Activated CD4-positive, alpha-beta T cell treated with anti-CD3 and anti-CD28 coated beads for 48 hours (primary cell): ENCODE results near the gene LRRC10.

Source experiments
- DNase-seq: peaks from one replicate; pipeline ENCODE4 v3.0.0-alpha.2; 2020

The LRRC10 gene, protein sequence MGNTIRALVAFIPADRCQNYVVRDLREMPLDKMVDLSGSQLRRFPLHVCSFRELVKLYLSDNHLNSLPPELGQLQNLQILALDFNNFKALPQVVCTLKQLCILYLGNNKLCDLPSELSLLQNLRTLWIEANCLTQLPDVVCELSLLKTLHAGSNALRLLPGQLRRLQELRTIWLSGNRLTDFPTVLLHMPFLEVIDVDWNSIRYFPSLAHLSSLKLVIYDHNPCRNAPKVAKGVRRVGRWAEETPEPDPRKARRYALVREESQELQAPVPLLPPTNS

DNA sequence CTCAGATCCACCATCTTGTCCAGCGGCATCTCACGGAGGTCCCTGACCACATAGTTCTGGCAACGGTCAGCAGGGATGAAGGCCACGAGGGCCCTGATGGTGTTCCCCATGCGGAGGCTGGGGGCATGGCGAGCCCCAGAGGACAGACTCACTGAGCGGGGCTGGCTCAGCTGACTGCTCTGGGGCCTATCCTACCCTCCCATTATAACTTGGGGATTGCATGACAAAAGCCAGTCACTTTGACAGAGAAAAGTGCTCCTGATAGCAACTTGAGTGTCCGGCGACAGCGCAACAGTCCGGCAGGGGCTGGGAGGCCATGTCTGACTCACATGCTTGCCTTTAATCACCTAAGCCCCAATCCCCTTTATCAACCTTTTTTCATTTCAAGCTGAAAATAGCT is at the start of gene LRRC10:
LRRC10 (minus strand) TSS at position 179 of the 400 bp plus-strand sequence; CDS start at position 110, 69 bp downstream.
- no peak for DNase-seq

DNA sequence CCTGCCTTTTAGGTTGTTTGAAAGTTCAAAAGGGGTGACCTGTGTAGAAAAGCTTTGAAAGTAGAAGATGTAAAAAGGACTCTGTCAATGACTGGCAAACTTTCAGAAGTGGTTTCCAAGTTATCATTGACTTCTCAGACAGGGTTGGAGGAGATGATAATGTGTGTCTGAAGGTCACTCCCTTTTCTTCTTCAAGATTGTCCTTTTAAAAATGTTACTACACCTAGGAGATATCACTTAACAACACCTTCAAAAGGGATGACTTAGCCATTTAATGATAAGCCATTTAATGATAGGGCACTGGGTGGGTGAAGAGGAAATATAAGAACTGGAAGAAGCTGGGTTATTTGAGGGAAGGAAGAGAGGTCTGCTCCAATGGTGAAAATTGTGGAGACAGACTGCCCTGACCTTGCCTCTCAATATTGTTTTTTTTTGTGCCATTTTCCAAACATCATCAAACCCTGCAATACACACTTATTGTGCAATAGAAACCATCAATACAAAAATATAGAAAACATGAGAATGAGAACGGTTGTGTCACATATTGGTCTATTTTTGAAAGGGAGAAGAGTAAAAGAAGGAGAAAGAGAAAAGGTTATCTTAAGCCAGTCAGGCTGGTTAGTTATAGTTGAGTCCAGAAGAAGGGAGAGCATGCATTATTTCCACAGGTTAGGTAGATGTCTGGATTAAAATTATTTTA is 49.6 kb upstream of the LRRC10 start:
- DNase-seq = no peak

DNA sequence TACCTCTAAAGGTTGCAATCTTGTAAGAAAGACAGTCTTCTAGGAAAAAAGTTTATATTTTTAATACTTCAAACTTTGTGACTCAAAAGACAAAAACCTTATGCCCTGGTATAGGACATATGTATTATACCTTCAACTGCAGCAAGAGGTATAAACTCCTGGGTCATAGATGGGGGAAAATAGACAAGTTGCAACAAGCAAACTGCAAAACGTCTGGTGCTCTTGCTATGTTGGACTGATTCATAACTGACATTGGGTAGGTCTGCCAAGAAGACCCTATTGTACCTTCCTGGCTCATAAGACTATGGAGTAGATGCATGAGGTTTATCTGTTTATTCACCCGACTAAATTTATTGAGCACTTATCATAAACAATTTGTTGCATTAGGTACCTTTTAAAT is 47.5 kb upstream of the LRRC10 start:
- no peak for DNase-seq

DNA sequence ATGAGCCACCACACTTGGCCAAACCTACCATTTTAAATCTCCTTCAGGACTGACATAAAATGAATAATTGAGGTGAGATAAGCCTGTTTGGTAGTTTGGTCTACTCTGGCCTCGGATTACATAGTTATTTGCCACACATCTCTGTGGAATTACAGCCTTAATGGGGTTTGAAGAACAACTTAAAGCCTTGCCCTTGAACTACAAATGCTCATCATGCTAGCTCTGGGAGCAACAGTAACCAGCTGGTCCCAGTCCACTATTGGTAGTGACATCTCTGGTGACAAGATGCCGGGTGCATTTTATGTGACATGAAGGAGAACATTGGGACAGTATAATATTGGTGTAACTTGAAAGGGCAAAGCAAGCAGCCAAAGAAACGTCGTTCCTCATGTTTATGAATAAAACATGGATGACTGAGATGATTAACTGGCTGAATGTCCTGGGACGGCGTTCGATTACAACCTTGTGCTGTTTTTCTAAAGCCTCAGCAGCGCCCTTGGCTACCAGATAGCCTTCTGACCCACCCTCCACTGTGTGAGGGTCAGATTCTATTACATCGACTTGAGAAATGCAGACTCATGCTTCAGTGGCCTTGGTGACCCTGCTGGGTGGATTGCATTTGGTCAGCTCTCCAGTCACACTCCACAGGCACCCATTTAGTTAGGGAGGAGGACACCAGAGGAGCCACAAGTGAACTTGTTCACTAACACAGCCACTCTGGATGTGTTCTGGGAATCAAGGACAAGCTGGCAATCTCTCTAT is 46.9 kb upstream of the LRRC10 start:
- DNase-seq = no peak

DNA sequence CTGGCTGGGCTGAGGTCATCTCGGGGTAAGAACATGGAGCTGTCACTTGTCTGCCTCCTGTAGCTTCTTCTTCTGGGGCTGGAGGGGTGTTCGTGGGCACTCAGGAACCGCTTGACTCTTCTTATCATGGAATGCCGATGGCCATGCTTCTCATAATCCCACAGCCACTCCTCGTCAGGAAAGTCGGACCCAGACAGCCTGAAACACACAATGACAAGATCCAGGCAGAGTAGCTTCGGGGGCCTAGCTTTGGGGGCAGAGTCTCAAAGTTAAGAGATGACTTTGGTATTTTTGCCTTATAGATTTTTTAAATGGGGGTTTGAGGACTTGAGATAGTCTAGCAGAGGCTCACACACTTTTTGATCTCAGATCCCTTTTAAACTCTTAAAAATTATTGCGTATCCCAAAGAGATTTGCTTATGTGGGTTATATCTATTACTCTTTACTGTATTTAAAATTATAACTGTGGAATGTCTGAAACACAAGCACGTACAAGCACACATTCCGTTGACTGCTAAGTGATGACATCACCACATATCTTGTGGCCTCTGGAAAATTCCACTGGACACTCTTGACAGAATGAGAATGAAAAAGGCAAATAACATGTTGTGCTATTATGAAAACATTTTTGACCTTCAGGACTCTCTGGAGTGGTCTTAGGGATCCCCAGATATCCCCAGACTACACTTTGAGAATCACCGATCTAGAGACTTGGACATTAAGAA is 45.1 kb upstream of the LRRC10 start:
- DNase-seq = no peak

DNA sequence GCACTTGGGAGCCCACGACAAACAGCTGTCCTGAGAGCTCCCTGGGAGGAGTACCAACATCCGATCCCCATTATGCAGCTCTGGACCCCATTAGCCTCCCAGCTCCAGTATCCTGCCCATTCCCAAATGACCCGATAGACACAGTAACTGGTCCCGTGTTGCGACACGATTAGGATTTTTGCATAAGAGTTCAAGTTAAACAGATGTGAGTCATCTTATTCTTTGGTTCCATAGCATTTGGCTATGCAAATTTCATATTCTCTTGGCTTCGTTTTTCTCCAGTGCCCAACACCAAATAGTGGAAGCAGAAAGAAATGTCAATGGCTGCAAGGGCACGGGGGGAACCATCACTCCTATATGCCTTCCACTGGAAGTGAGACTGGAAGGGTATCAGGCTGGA is 43.0 kb upstream of the LRRC10 start:
- no peak for DNase-seq

DNA sequence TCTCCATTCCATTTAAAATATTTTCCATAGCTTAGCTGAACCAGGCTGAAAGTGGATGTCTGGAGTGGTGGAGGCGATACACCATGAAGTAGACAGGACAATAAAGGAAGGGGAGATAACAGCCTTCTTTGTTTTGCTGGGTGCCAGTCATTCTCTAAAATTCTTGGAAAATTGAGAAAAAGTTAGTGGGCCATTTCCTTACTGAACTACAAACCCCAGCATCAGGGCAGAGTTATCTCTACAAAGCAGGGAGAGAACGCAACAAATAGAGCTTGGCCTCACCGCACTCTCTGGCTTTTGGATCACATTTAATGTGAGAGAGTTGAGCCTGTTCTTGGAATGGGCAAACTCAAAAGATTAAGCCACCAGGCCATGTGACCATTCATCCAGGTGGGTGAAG is 41.2 kb upstream of the LRRC10 start:
- DNase-seq = no peak

DNA sequence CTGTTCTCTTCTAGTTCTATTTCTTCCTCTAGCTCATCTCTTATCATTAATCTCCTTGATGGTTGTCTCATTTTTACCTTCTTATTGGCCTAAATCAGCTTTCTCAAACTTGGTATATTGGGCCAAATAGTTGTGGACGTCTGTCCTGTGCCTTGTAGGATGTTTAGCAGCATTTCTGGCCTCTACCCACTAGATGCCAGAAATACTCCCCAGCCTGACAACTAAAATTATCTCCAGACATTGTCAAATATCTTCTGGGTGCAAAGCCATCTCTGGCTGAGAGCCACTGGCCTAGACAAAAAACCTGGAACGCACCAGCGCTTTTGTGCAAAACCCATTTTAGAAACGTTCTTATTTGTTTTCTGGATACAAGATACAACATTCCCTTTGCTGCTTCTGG is 38.8 kb upstream of the LRRC10 start:
- no peak for DNase-seq

DNA sequence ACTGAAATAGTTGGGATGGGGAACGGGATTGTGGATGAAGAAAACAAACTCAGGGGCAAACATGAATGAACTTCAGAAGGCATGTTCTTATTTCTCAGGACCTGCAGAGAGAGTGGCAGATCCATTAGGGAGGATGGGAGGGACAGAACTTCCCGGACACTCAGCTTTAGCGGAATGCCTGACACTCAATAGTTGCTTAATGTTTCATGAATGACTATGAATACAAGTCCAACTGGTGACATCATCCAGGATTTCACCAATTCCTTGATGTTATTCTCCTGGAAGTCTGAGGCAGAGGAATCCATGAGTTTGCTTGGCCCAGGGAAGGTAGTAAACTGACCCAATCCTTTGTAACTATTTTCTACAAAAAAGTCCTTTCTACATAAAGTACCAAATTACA is 37.8 kb upstream of the LRRC10 start:
- no peak for DNase-seq

DNA sequence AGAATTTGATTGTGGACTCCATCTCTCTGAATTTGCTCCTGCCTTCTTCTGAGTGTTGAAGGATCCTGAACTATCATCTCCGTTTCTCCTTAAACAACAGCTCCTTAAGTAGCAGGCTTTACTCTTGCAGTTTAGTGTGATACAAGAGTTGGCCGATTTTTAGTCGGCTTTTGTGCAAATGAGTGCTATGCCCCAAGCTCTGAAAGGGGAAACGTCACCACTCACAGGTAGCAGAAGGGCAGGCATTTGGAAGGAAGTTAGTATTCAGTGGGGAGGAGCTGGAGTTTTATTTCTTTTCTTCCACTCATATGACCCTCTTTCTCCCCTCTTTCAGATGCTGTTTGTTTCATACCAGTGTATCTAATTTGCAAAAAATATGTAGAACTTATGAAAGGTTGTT is 36.5 kb upstream of the LRRC10 start:
- no peak for DNase-seq

DNA sequence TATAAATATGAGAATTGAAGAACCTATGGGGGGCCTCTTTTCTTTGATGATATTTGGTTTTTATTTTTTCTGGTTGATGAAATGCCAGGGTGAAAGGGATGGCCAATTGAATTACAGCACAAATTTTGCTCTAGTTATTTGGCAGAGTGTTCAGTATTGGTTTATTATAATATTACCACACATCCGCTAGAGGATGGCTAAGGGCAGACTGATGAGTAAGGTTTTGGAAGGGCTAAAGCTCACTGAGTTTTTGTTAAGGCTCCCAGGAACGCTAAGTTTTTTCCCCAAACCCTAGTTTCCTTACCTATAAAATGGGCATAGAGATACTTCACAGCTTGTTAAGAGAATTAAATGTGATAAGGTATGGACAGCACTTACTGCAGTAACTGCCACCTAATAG is 34.3 kb upstream of the LRRC10 start:
- DNase-seq = no peak

DNA sequence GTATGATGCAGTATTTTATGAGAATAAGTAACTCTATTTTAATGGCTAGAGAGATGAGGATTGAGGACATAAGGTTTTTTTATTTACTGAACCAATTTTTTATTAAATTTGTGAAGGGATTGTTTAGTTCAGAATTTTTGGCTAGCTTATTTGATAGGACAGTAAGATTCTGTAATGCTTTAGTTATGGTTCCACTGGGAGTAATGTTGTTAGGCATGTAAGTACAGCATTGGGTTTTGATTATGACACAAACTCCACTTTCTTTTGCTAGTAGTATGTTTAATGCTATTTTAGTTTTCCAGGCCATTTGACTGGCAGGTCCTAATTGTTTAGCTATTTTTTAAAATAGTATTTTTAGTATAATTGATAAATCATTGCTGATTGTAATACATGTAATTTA is 33.8 kb upstream of the LRRC10 start:
- DNase-seq = no peak

DNA sequence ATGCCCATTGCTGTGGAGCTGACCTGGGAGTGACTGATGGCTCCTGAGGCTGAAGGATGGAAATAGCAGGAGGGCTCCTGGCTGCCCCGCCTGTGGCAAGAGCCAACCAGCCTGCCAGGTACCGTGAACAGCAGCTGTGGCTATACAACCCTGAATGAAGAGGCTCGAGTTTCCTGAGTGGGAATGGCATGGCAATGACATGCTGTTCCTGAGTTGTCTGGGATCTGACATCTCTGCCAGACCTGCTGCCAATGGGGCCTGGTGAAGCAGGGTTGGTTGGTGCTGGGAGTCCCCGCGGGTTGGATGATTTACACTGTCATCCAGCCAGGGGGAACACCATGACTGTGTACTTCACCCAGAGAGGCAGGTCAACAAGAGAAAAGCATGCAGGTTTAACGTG is 31.8 kb upstream of the LRRC10 start:
- no peak for DNase-seq

DNA sequence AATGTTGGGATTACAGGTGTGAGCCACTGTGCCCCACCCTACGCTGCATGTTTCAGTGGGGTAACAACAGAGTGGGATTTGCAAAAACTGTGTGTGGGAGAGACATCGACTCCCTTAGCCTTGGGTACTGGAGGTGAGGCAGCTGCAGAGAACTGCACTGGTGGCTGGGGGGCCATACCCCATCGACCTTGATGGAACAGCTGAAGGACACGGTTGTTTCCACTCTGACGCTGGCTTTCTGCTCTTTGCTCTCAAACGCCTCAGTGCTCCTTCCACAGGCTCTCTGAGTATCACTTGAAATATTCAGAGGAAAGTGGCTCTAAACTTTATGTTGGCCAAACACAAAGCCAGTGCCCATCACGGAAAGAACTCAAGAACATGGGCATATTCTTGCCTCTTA is 30.8 kb upstream of the LRRC10 start:
- no peak for DNase-seq

DNA sequence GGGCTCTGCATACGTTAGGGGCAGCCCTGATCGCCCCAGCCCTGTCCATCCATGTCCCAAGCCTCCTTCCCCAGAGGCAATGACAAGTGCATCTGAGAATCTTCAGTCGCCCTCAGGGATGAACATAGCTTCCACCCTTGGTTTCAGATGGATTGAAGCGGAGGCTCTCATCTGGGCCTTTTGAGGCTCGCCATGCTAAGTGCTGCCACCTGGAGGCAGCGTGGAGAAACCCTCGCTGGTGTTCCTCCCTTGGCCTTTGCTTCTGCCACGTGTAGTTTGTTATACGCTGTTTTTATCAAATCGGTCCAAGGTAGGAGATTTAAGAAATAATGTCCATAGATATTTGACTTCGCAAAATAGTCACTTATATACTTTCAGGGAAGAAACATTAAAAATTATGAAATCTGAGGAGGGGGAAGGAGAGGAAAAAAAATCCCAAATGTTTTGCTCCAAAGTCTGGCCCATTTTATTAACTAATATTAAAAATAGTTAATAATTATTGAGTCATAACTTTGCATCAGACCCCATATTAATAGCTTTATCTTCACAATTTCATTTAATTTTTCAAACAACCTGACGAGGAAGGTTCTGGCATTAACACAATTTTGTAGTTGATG is 28.8 kb upstream of the LRRC10 start:
- peak; percentile 77 for DNase-seq

DNA sequence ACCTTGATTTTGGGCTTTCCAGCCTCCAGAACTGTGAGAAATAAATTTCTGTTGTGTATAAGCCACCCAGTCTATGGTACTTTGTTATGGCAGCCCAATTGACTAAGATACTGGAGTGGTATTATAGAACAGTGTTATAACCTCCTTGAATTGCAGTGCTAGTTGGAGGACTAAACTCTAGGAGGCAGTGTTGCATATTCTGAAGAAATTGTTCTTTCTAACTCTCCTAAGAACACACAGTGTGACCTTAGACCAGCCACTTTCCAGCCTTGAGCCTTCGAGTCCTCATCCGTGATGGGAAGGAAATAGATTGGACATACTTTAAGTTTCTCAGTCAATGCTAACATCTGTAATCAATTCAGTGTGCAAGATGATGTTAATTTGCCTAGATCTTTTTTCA is 22.4 kb upstream of the LRRC10 start:
- no peak for DNase-seq

DNA sequence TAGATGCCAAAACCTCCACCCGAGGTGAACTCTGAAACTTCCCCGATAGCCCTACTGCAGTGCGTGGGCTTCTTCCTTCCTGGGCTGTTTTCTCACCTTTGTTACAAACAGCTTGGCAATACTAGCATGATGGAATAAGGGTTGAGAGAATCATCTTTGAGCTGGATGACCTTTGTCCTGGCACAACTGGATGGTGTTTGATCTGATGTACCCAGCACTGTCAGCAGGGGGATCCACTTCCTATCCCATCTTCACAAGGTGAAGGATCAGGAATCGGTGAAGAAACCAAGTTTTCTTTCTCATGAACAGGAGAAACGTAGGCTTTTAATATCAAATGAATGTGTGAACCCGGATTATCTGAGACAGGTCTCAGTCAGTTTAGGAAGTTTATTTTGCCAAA is 19.5 kb upstream of the LRRC10 start:
- no peak for DNase-seq

DNA sequence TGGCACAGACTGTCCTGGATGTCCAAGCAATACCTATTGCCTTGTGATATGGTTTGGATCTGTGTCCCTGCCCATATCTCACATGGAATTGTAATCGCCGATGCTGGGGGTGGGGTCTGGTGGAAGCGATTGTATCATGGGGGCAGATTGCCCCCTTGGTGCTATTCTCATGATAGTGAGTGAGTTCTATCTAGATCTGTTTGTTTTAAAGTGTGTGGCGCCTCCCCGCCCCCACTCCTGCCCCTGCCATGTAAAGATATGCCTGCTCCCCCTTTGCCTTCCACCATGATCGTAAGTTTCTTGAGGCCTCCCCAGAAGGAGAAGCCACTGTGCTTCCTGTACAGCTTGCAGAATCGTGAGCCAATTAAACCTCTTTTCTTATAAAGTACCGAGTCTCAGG is 16.8 kb upstream of the LRRC10 start:
- DNase-seq = no peak

DNA sequence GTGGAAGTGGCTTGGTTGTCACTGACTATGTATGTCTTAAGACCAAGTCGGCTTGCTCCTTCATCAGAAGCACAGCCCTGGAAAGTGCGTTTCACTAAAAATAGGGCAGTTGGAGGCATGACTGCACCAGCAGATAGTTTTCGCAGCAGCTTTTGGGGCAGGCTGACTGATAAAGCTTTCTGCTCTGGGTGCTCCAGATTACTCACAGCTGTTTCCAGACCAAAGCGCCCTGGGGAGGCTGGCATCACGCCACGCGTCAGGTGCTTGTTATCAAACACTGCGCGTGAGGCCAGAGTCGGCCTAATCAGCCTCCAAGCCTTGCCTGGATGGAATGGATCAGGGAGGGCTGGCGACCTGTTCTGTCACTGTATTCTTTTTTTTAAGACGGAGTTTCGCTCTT is 13.3 kb upstream of the LRRC10 start:
- no peak for DNase-seq

DNA sequence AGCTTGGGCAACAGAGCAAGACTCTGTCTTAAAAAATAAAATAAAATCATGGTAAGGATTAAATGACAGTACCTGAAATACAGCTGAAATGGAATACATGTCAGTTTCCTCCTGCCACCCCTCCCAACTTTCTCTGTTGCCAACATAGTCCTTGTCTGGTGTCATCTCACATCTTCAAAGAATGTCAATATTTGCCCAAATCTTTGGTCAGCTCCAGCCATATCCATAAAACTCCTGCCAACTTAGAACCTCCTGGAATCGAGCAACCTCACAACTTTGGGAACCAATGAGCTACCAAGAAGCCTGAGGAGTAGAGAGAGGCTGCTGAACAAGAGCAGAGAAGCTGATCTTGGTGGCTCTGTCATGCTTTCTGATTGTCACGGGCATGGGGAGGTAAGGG is 10.8 kb upstream of the LRRC10 start:
- no peak for DNase-seq

DNA sequence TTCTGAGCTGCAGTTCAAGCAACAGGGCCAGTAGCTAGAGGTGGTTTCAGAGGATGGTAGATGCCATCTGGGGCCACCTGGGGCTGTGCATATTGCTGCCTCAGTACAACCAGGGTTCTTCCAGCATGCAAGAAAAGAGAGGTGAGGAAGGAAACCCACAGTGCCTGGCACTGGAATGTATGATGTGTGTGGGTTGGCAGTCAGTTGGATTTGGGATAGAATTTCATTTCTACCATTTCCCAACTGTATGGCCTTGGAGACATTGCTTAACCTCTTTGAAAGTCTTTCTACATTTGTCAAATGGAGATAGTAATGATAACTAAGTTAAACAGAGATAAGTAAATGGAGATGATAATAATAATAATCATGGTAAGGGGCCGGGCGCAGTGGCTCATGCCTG is 10.2 kb upstream of the LRRC10 start:
- no peak for DNase-seq

DNA sequence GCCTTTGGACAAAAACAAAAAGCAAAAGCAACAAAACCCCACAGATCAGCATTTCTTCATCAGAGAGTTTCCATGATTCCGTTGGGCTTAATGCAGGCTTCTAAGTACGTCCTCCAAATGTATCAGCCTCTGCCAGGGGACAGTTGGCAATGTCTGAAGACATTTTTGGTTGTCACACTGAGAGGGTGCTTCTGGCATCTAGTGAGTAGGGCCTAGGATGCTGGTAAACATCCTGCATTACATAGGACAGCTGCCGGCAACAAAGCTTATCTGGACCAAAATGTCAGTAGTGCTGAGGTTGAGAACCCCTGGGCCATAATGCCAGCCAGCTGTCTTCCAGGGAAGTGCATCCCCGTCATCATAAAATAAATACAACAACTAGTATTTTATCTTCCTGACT is 9.4 kb upstream of the LRRC10 start:
- DNase-seq = no peak

DNA sequence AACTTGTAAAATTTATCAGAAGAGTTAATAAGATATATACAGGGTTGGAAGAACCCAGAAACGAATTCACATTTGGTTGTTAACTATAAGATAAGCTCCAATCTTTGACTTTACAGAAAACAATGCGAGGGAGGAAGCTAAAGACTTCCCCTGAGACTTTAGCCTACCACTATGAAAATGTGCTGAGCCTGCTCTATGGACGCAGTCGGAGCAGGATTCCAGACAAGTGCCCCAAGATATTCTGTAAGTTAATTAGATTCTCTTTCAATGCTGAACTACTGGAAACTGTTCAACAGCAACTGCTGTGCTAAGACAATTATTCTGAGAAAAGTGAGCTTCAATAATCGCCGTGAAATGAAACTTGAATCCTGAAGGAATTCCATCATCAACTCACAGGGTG is 8.3 kb upstream of the LRRC10 start:
- DNase-seq = no peak
